ENCODE data around the gene TAF6. TPM values are rescaled to one million over a fixed set of nuclear protein-coding genes. Genes with fewer than 3 reads are reported as not detected.

TAF6 gene
- total and polyA plus RNA-seq, 10 donors, result 16.5 to 44.0 (median 36.2) TPM

- Histone ChIP-seq H3K27ac (peak overlapping the region; percentile 76 to 94 (median 90)), H3K27me3 (replicated peaks in 1 of 7) (no peaks in the 10 kb centered on the region), H3K4me1 (peaks cover 15 to 60% (median 29%) of the 10 kb centered on the region in 6 donors)
Observed at GRCh38 chr7:100088095-100088620, 31.0 kb downstream of the TAF6 start.

DNA sequence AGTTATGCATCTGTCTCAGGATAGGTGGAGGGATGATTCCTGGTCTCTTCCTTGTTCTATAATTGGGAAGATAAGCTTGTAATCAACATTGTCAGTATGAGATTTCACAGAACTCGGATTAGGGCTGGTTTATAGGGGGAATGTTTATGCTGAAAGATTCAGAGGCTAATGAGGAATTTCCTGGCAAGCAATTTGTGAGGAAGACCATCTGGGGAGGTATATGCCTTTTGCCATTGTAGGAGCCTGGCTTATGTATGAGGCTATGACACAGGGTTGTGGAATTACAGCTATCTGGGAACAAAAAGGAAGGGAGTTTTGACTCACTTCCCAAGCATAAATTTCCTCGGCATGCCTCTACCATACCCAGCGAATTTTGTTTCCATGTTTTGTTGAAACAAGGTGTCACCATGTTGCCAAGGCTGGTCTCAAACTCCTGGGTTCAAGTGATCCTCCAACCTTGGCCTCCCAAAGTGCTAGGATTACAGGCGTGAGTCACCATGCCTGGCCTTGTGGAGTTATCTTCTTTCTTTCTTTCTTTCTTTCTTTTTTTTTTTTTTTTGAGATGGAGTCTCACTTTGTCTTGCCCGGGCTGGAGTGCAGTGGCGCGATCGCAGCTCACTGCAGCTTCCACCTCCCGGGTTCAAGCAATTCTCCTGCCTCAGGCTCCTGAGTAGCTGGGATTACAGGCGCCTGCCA lies 32.0 kb downstream of the TAF6 start:
- Histone ChIP-seq H3K27me3 (replicated peaks in 1 of 7) (no peaks in the 10 kb centered on the region), H3K27ac (peak overlapping the region in 5 of 8 donors; percentile 15 to 94 (median 90)), H3K4me1 (peaks cover 23 to 60% (median 37%) of the 10 kb centered on the region in 6 donors), H3K36me3 (peaks cover 3 to 24% (median 21%) of the 10 kb centered on the region in 6 donors), H3K4me3 (no peak overlapping the region), H3K9me3 (no peaks in the 10 kb centered on the region)
- intact Hi-C loops (cut with DNase I; ENCODE audit: low total_unique reads), result no loop called here
- whole genome bisulfite sequencing, 5 donors, result 87 to 92% (median 87%) methylated on average over 10 of the region's 10 CpGs
- TF ChIP-seq POLR2AphosphoS5 (IDR thresholded peaks at IDR 0.05), result no peak
- no peak for TF ChIP-seq POLR2A (IDR thresholded peaks at IDR 0.05)
- no peak for TF ChIP-seq CTCF (IDR thresholded peaks at IDR 0.05 in 8 of 11, conservative IDR thresholded peaks at IDR 0.05 in 3 of 11)
- no peak for DNase-seq

More at GRCh38 chr7:100088095-100088620, 31.0 kb downstream of the TAF6 start:
- TF ChIP-seq POLR2A (IDR thresholded peaks at IDR 0.05), result no peak
- TF ChIP-seq CTCF (IDR thresholded peaks at IDR 0.05 in 8 of 11, conservative IDR thresholded peaks at IDR 0.05 in 3 of 11), result no peak
- intact Hi-C loops (cut with DNase I; ENCODE audit: low total_unique reads), result no loop called here
- peak; percentile 74 for DNase-seq
- Histone ChIP-seq H3K9me3 (no peaks in the 10 kb centered on the region), H3K4me3 (peak overlapping the region; percentile 58 to 97 (median 77)), H3K36me3 (peaks cover 3 to 33% (median 31%) of the 10 kb centered on the region in 6 donors)
- 73 to 84% (median 78%) methylated on average over 10 to 11 of the region's 11 CpGs for whole genome bisulfite sequencing, 5 donors

DNA sequence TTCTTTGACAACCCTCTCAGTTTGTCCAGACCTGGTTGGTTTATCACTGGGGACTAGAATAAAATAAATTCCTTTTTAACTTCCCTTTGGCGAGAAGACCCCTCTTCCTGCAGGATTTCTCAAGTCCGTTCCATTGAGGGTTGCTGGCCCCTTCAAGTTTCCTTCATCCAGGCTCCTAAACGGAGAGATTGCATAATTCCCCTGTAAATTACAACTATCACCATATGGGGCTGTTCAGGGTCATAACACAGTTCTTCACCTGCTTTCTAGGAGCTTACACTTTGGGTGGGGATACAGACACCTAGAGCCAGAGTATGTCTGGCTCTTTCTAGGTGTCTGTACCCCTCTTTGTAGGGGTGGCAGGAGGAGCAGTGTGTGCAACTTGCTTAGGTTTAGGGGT lies 33.6 kb downstream of the TAF6 start:
- Histone ChIP-seq H3K4me1 (peaks cover 26 to 61% (median 46%) of the 10 kb centered on the region in 6 donors), H3K4me3 (no peak overlapping the region), H3K27ac (peak overlapping the region in 2 of 8 donors; percentile 7 to 90), H3K9me3 (no peaks in the 10 kb centered on the region), H3K36me3 (peaks cover 0 to 7% (median 4%) of the 10 kb centered on the region in 6 donors), H3K27me3 (replicated peaks in 1 of 7) (no peaks in the 10 kb centered on the region)
- 40 to 59% (median 52%) methylated on average over 3 of the region's 3 CpGs for WGBS, 5 donors
- intact Hi-C loops (cut with DNase I; ENCODE audit: low total_unique reads), result no loop called here
- no peak for TF ChIP-seq POLR2AphosphoS5 (IDR thresholded peaks at IDR 0.05)
- no peak for TF ChIP-seq POLR2A (IDR thresholded peaks at IDR 0.05)
- TF ChIP-seq CTCF (IDR thresholded peaks at IDR 0.05 in 8 of 11, conservative IDR thresholded peaks at IDR 0.05 in 3 of 11), result no peak
- no peak for DNase-seq

DNA sequence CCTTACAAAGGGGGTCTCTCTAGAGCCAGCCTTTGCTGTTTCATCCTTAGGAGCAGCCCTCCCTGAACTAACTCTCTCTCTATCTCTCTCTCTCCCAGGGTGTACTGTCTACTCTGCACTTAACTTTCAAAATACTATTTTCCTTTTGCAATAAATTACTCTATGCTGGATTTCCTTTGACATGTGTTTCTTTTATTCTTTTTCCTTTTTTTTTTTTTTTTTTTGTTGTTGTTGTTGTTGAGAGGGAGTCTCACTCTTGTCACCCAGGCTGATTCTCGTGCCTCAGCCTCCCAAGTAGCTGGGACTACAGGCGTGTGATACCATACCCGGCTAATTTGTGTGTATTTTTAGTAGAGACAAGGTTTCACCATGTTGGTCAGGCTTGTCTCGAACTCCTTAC lies 36.2 kb downstream of the TAF6 start:
- H3K9me3 ChIP-seq, result no peaks in the 10 kb centered on the region
- peak overlapping the region in 7 of 8 donors; percentile 75 to 92 (median 89) for H3K27ac ChIP-seq
- WGBS, 5 donors, result 57 to 74% (median 62%) methylated on average over 4 of the region's 4 CpGs
- H3K4me3 ChIP-seq, result peak overlapping the region in 1 of 8 donors; percentile 99
- no peak for DNase-seq
- no peaks in the 10 kb centered on the region for H3K27me3 ChIP-seq (replicated peaks in 1 of 7)
- H3K36me3 ChIP-seq, result peaks cover 0 to 23% (median 13%) of the 10 kb centered on the region in 6 donors
- intact Hi-C loops (cut with DNase I; ENCODE audit: low total_unique reads), result loop anchor here (5.0 kb wide), 1 partner anchor 44 kb away; the partner anchor contains the start of gene MBLAC1
- TF ChIP-seq POLR2AphosphoS5 (IDR thresholded peaks at IDR 0.05) (no peak), POLR2A (IDR thresholded peaks at IDR 0.05) (no peak), CTCF (IDR thresholded peaks at IDR 0.05 in 8 of 11, conservative IDR thresholded peaks at IDR 0.05 in 3 of 11) (no peak)
- peaks cover 21 to 58% (median 41%) of the 10 kb centered on the region in 6 donors for H3K4me1 ChIP-seq

Data from spleen (tissue), 11 donors.